ENCODE data around the gene RAX2. TPM values are rescaled to one million over a fixed set of nuclear protein-coding genes. Genes with fewer than 3 reads are reported as not detected.

Gene RAX2
- total and polyA plus RNA-seq, 10 of the 15 experiments (the other 5 are each of a cell fraction or from before 2014, with no cell fraction given), result not detected

DNA sequence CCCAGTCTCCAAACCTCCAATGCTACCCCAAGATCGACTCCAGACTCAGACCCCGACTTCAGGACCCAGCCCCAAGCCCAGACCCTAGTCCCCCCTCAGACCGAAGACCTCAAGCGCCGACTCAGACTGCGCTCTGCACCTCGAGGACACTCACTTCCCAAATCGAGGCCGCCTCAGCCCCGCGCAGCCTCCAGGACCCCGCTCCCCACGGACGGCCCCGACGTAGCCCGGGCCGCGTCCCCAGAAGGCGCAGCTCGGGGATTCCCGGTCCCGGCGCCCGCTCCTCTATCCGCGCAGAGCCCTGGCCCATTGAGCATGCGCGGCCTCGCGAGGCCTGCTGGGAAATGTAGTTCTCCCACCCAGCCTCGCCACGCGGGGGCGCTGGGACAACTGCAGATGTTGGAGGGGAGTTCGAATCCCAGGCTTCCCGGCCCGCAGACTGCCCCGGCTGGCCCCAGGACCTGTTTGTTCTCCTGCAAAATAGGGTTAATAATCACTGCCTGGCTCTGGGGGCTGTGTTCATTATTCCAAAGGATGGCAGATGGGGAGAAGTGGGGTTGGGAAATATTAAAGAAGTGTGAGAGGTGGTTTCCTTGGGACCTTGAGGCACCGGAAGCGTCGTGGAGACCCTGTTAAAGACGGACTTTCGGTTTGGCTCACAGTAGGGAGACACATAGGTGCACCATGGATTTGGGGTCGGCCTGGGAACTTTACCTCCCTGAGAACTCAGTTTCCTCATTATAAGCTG, 10.5 kb downstream of the RAX2 start, which contains the start of gene APBA3 (continued):
- TF ChIP-seq MTA2 (IDR thresholded peaks at IDR 0.05; ENCODE audit: low read depth) (0 out of 2 replicates have a peak, but pooled peaks have one; percentile 8), NFIC (IDR thresholded peaks at IDR 0.05; ENCODE audit: low read depth, low read length) (no peak), RAD21 (IDR thresholded peaks at IDR 0.05; ENCODE audit: insufficient read depth, low read depth, low read length) (no peak), NFYB (IDR thresholded peaks at IDR 0.05; ENCODE audit: insufficient read depth, low read depth, low read length) (no peak), CBX5 (IDR thresholded peaks at IDR 0.05; ENCODE audit: low read depth) (no peak), CHD4 (IDR thresholded peaks at IDR 0.05) (no peak), FOXK2 (IDR thresholded peaks at IDR 0.05) (no peak), POU2F2 (IDR thresholded peaks at IDR 0.05; ENCODE audit: borderline replicate concordance, low read depth, low read length) (no peak), YBX1 (IDR thresholded peaks at IDR 0.05) (no peak), GABPA (IDR thresholded peaks at IDR 0.05; ENCODE audit: low read depth) (peak; percentile 77), YY1 (IDR thresholded peaks at IDR 0.05; ENCODE audit: low read depth, low read length) (peak; percentile 63), POLR2AphosphoS5 (IDR thresholded peaks at IDR 0.05; ENCODE audit: low read length) (peak; percentile 87)
- TF ChIP-seq, protein P1, sequence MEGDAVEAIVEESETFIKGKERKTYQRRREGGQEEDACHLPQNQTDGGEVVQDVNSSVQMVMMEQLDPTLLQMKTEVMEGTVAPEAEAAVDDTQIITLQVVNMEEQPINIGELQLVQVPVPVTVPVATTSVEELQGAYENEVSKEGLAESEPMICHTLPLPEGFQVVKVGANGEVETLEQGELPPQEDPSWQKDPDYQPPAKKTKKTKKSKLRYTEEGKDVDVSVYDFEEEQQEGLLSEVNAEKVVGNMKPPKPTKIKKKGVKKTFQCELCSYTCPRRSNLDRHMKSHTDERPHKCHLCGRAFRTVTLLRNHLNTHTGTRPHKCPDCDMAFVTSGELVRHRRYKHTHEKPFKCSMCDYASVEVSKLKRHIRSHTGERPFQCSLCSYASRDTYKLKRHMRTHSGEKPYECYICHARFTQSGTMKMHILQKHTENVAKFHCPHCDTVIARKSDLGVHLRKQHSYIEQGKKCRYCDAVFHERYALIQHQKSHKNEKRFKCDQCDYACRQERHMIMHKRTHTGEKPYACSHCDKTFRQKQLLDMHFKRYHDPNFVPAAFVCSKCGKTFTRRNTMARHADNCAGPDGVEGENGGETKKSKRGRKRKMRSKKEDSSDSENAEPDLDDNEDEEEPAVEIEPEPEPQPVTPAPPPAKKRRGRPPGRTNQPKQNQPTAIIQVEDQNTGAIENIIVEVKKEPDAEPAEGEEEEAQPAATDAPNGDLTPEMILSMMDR (IDR thresholded peaks at IDR 0.05 in 2 of 3, conservative IDR thresholded peaks at IDR 0.05 in 1 of 3; ENCODE audit: control insufficient read depth in 2 of 3, extremely low read depth in 1 of 3, insufficient read depth in 1 of 3, low read depth in 3 of 3, low read length in 3 of 3), result peak; percentile 78 to 88 (median 80)
- TF ChIP-seq, protein P2, sequence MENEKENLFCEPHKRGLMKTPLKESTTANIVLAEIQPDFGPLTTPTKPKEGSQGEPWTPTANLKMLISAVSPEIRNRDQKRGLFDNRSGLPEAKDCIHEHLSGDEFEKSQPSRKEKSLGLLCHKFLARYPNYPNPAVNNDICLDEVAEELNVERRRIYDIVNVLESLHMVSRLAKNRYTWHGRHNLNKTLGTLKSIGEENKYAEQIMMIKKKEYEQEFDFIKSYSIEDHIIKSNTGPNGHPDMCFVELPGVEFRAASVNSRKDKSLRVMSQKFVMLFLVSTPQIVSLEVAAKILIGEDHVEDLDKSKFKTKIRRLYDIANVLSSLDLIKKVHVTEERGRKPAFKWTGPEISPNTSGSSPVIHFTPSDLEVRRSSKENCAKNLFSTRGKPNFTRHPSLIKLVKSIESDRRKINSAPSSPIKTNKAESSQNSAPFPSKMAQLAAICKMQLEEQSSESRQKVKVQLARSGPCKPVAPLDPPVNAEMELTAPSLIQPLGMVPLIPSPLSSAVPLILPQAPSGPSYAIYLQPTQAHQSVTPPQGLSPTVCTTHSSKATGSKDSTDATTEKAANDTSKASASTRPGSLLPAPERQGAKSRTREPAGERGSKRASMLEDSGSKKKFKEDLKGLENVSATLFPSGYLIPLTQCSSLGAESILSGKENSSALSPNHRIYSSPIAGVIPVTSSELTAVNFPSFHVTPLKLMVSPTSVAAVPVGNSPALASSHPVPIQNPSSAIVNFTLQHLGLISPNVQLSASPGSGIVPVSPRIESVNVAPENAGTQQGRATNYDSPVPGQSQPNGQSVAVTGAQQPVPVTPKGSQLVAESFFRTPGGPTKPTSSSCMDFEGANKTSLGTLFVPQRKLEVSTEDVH (IDR thresholded peaks at IDR 0.05; ENCODE audit: low read depth, partially characterized antibody), result no peak
- TF ChIP-seq, protein P3, sequence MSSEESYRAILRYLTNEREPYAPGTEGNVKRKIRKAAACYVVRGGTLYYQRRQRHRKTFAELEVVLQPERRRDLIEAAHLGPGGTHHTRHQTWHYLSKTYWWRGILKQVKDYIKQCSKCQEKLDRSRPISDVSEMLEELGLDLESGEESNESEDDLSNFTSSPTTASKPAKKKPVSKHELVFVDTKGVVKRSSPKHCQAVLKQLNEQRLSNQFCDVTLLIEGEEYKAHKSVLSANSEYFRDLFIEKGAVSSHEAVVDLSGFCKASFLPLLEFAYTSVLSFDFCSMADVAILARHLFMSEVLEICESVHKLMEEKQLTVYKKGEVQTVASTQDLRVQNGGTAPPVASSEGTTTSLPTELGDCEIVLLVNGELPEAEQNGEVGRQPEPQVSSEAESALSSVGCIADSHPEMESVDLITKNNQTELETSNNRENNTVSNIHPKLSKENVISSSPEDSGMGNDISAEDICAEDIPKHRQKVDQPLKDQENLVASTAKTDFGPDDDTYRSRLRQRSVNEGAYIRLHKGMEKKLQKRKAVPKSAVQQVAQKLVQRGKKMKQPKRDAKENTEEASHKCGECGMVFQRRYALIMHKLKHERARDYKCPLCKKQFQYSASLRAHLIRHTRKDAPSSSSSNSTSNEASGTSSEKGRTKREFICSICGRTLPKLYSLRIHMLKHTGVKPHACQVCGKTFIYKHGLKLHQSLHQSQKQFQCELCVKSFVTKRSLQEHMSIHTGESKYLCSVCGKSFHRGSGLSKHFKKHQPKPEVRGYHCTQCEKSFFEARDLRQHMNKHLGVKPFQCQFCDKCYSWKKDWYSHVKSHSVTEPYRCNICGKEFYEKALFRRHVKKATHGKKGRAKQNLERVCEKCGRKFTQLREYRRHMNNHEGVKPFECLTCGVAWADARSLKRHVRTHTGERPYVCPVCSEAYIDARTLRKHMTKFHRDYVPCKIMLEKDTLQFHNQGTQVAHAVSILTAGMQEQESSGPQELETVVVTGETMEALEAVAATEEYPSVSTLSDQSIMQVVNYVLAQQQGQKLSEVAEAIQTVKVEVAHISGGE (CRISPR knock-in tag; IDR thresholded peaks at IDR 0.05), result peak; percentile 80
- TF ChIP-seq, protein P4, sequence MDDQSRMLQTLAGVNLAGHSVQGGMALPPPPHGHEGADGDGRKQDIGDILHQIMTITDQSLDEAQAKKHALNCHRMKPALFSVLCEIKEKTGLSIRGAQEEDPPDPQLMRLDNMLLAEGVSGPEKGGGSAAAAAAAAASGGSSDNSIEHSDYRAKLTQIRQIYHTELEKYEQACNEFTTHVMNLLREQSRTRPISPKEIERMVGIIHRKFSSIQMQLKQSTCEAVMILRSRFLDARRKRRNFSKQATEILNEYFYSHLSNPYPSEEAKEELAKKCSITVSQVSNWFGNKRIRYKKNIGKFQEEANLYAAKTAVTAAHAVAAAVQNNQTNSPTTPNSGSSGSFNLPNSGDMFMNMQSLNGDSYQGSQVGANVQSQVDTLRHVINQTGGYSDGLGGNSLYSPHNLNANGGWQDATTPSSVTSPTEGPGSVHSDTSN (IDR thresholded peaks at IDR 0.05; ENCODE audit: insufficient replicate concordance, low read depth, low read length), result no peak
